Stomach (tissue), 4 donors: ENCODE results near the gene COA1.

Source experiments
- CTCF ChIP-seq, 7 experiments: fragments of 450-650 bp in 4 of 7; fragments of 200-600 bp in 3 of 7; sonication (generic) in 3 of 7; IDR thresholded peaks; one replicate each; pipeline ENCODE4 v1.5.1; 2016 to 2019; ENCODE audit warnings: antibody characterized with exemption in 7 of 7, control low read depth in 2 of 7, mild to moderate bottlenecking in 1 of 7
- POLR2A ChIP-seq, 4 donors: fragments of 450-650 bp; IDR thresholded peaks; one replicate each; pipeline ENCODE4 v1.6.1; 2016; ENCODE audit warnings: antibody characterized with exemption in 4 of 4, control low read depth in 2 of 4, mild to moderate bottlenecking in 1 of 4, moderate library complexity in 1 of 4
- POLR2AphosphoS5 ChIP-seq, 3 donors: sonication (generic); formaldehyde crosslinking; IDR thresholded peaks; one replicate each; pipeline ENCODE4 v1.6.1; 2016; ENCODE audit warnings: antibody characterized with exemption in 3 of 3

GRCh38 chr7:43664681-43665080 is 64.6 kb downstream of the COA1 start:
- TF ChIP-seq POLR2A (IDR thresholded peaks at IDR 0.05), result no peak
- no peak for TF ChIP-seq CTCF (IDR thresholded peaks at IDR 0.05)
- TF ChIP-seq POLR2AphosphoS5 (IDR thresholded peaks at IDR 0.05), result no peak
